K562 (cell line): ENCODE data around the gene C16orf92. TPM values are rescaled to one million over a fixed set of nuclear protein-coding genes. Genes with fewer than 3 reads are reported as not detected.
A peak's percentile ranks its signal among the peaks of the same experiment; 100 is the strongest.

ENCODE experiments used
- CREM ChIP-seq: IDR thresholded peaks from 2 replicates; pipeline ENCODE4 v1.6.1; 2014; ENCODE audit warnings: antibody characterized with exemption, low read depth
- CXXC5 ChIP-seq: fragments of 250-450 bp; sonication (Bioruptor Pico); IDR thresholded peaks from 2 replicates; pipeline ENCODE4 v1.8.0; 2022; ENCODE audit warnings: inconsistent platforms, mild to moderate bottlenecking, moderate library complexity
- EP400 ChIP-seq: fragments of 450-650 bp; IDR thresholded peaks from 2 replicates; pipeline ENCODE4 v1.6.1; 2017; ENCODE audit warnings: antibody characterized with exemption, mild to moderate bottlenecking, moderate library complexity
- MAFF ChIP-seq: IDR thresholded peaks from 2 replicates; pipeline ENCODE4 v1.6.1; 2012; ENCODE audit warnings: low read length, improper control_type of control experiment
- MEIS2 ChIP-seq: fragments of 450-650 bp; IDR thresholded peaks from 2 replicates; pipeline ENCODE4 v1.6.1; 2014; ENCODE audit warnings: mild to moderate bottlenecking; ENCODE audit not compliant: partially characterized antibody
- NFATC3 ChIP-seq: fragments of 450-650 bp; IDR thresholded peaks from 2 replicates; pipeline ENCODE4 v1.6.1; 2017; ENCODE audit warnings: mild to moderate bottlenecking
- NFIX ChIP-seq: fragments of 250-450 bp; sonication (Bioruptor Pico); IDR thresholded peaks from 2 replicates; pipeline ENCODE4 v1.4.0; 2020; ENCODE audit warnings: low read depth, mild to moderate bottlenecking, moderate library complexity
- PML ChIP-seq: IDR thresholded peaks from 2 replicates; pipeline ENCODE4 v1.6.1; 2012; ENCODE audit warnings: low read length, inconsistent platforms
- POLR2A ChIP-seq: fragments of 450-650 bp; conservative IDR thresholded peaks from 2 replicates; pipeline ENCODE4 v1.6.1; 2016
- PTBP1 ChIP-seq: fragments of 200-400 bp; formaldehyde crosslinking; IDR thresholded peaks from 2 replicates; pipeline ENCODE4 v1.6.1; 2017; ENCODE audit warnings: low read depth, low read length
- RBM39 ChIP-seq: fragments of 200-400 bp; formaldehyde crosslinking; optimal IDR thresholded peaks from 2 replicates; pipeline ENCODE3; 2018; ENCODE audit warnings: low read depth, low read length
- RCOR1 ChIP-seq, 2 experiments: IDR thresholded peaks; 2 replicates each; pipeline ENCODE4 v1.6.1; 2012; ENCODE audit warnings: low read depth in 2 of 2, low read length in 2 of 2, borderline replicate concordance in 1 of 2, improper control_type of control experiment in 1 of 2
- SRF ChIP-seq, 2 experiments: fragments of 250-450, 450-650 bp in 1 of 2; sonication (Bioruptor Pico) in 1 of 2; sonication (generic) in 1 of 2; formaldehyde crosslinking; IDR thresholded peaks; 2 replicates each; pipeline versions ENCODE4 v1.5.0 to v1.5.1; 2020 to 2022; ENCODE audit warnings: mild to moderate bottlenecking in 1 of 2, missing genetic modification reagents in 1 of 2
- TFE3 ChIP-seq: fragments of 450-650 bp; formaldehyde crosslinking; IDR thresholded peaks from 2 replicates; pipeline ENCODE4 v1.4.0; 2020; ENCODE audit warnings: mild to moderate bottlenecking, mixed read lengths
- USF1 ChIP-seq: sonication (generic); formaldehyde crosslinking; IDR thresholded peaks from 2 replicates; pipeline ENCODE4 v1.9.0; 2022; ENCODE audit warnings: mild to moderate bottlenecking, missing genetic modification reagents
- YBX1 ChIP-seq: fragments of 450-650 bp; IDR thresholded peaks from 2 replicates; pipeline ENCODE4 v1.7.1; 2016; ENCODE audit warnings: mild to moderate bottlenecking
- ZNF143 ChIP-seq: sonication (generic); formaldehyde crosslinking; IDR thresholded peaks from 2 replicates; pipeline ENCODE4 v1.9.0; 2022; ENCODE audit warnings: mild to moderate bottlenecking, missing genetic modification reagents
- ZNF280B ChIP-seq: fragments of 250-450 bp; sonication (Bioruptor Pico); IDR thresholded peaks from 2 replicates; pipeline ENCODE4 v1.5.1; 2021; ENCODE audit warnings: mild to moderate bottlenecking
- ZNF740 ChIP-seq, 3 experiments: fragments of 200-800 bp in 1 of 3; sonication (Bioruptor generic) in 1 of 3; sonication (generic) in 1 of 3; formaldehyde crosslinking in 1 of 3; IDR thresholded peaks; 2 replicates each; pipeline versions ENCODE4 v1.6.1 to v1.8.0; 2016 to 2022; ENCODE audit warnings: mild to moderate bottlenecking in 2 of 3, missing compliant biosample characterization in 2 of 3, missing genetic modification characterization in 2 of 3, missing genetic modification reagents in 1 of 3
- polyA plus RNA-seq, 8 experiments: library from polyadenylated mRNA; depleted of rRNA in 4 of 8; stranded (reverse) in 5 of 8; unstranded in 3 of 8; fragments of >200 nt; fragmentation: Nextera tagmentation in 2 of 8; fragmentation: Illumina TruSeq in 1 of 8; extraction: Ambion mirVana in 2 of 8; extraction: Trizol in 1 of 8; gene quantifications; 2 replicates each; pipeline versions ENCODE4 v1.2.1 to v1.2.3, GENCODE V29; 2011 to 2014; ENCODE audit warnings: inconsistent platforms in 1 of 8, missing spikeins in 1 of 8
- total RNA-seq, 7 experiments: library from RNA; depleted of rRNA in 6 of 7; stranded (reverse); fragments of >200 nt in 6 of 7; fragmentation: Illumina TruSeq in 2 of 7; extraction: Trizol in 2 of 7; gene quantifications; 2 replicates each; pipeline versions ENCODE4 v1.2.1 to v1.2.3, GENCODE V29; 2011 to 2021; ENCODE audit warnings: low replicate concordance in 1 of 7

The C16orf92 gene
- total and polyA plus RNA-seq, 9 of the 15 experiments (the other 6 are each of a cell fraction or from before 2014, with no cell fraction given) = not detected

- TF ChIP-seq ZNF740 (CRISPR knock-in tag; IDR thresholded peaks at IDR 0.05) (0 out of 2 replicates have a peak, but pooled peaks have one; percentile 50), ZNF740 (tag; IDR thresholded peaks at IDR 0.05) (no peak), TFE3 (CRISPR knock-in tag) (peak; percentile 83), POLR2A (peak; percentile 54), ZNF280B (CRISPR knock-in tag) (no peak), NFIX (no peak), EP400 (peak; percentile 28), MEIS2 (peak; percentile 72), SRF (CRISPR knock-in tag; IDR thresholded peaks at IDR 0.05) (peak in 1 of 2 experiments; percentile 51; a peak in 1 of 4 replicates), RBM39 (no peak), PML (0 out of 2 replicates have a peak, but pooled peaks have one; percentile 30), ZNF143 (CRISPR knock-in tag) (no peak), CXXC5 (peak; percentile 43; the same call in 1 of the 2 replicates), USF1 (CRISPR knock-in tag) (peak; percentile 79), PTBP1 (0 out of 2 replicates have a peak, but pooled peaks have one; percentile 26), MAFF (no peak), RCOR1 (IDR thresholded peaks at IDR 0.05; ENCODE audit: borderline replicate concordance in 1 of 2, low read depth in 2 of 2, low read length in 2 of 2) (peak in 1 of 2 experiments; percentile 4; a peak in 1 of 4 replicates), YBX1 (no peak), NFATC3 (no peak), CREM (peak; percentile 52; the same call in 1 of the 2 replicates)
Observed at GRCh38 chr16:30063893-30064728, 41.1 kb downstream of the C16orf92 start (continued).
